ENCODE measurements around the gene SEBOX.

DNA sequence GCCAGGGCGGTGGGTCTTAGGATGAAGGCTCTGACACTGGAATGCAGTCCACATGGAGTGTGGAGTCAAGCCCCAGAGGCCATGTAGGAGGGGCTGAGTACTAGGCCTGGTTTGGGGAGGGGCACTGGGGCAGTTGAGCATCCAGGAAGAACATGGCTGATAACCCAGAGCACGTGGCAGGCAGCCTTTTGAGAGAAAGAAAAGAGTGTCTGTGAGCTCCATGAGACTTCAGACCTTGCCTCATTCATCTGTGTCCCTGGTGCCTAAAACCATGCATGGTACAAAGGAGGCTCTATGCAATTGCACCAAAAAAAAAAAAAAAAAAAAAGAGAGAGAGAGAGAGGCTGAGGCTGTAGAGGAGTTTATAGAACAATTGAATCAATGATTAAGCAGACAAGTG lies 26.4 kb upstream of the SEBOX start:
- TF ChIP-seq POLR2A (IDR thresholded peaks at IDR 0.05) (no peak), CTCF (IDR thresholded peaks at IDR 0.05) (no peak)
